MM.1S (cell line): ENCODE results near the gene GCNT2.

ENCODE experiments used
- DNase-seq: peaks from one replicate; pipeline ENCODE4 v3.0.0-alpha.2; 2015
- H2AFZ ChIP-seq: fragments of 300-600 bp; sonication (generic); 2 replicates; pipeline ENCODE4 v1.6.0; 2016; ENCODE audit warnings: antibody characterized with exemption, low read length
- H3F3A ChIP-seq: fragments of 300-600 bp; sonication (generic); 2 replicates; pipeline ENCODE4 v1.6.1; 2016; ENCODE audit warnings: mild to moderate bottlenecking, antibody characterized with exemption, low read length, moderate library complexity, mixed read lengths; ENCODE audit not compliant: insufficient read depth
- H3K27ac ChIP-seq: fragments of 300-600 bp; sonication (generic); 2 replicates; pipeline ENCODE4 v1.5.1; 2016; ENCODE audit warnings: mild to moderate bottlenecking, low read length
- H3K27me3 ChIP-seq: fragments of 300-600 bp; sonication (generic); replicated peaks from 2 replicates; pipeline ENCODE4 v1.6.0; 2016; ENCODE audit warnings: low read length; ENCODE audit not compliant: insufficient read depth
- H3K36me3 ChIP-seq: fragments of 300-600 bp; sonication (generic); replicated peaks from 2 replicates; pipeline ENCODE4 v1.6.1; 2016; ENCODE audit warnings: mild to moderate bottlenecking, low read length, mixed read lengths; ENCODE audit not compliant: insufficient read depth
- H3K4me1 ChIP-seq: fragments of 300-600 bp; sonication (generic); 2 replicates; pipeline ENCODE4 v1.6.1; 2016; ENCODE audit warnings: low read length, mixed read lengths
- H3K4me2 ChIP-seq: fragments of 300-600 bp; sonication (generic); 2 replicates; pipeline ENCODE4 v1.6.0; 2016; ENCODE audit warnings: low read depth, low read length
- H3K4me3 ChIP-seq: fragments of 300-600 bp; sonication (generic); 2 replicates; pipeline ENCODE4 v1.5.1; 2016; ENCODE audit warnings: low read length, mixed read lengths
- H3K79me2 ChIP-seq: fragments of 300-600 bp; sonication (generic); 2 replicates; pipeline ENCODE4 v1.6.1; 2016; ENCODE audit warnings: mixed run types, low read length, mixed read lengths
- H3K9ac ChIP-seq: fragments of 300-600 bp; sonication (generic); 2 replicates; pipeline ENCODE4 v1.6.1; 2016; ENCODE audit warnings: low read length, mixed read lengths
- H3K9me2 ChIP-seq: fragments of 300-600 bp; sonication (generic); replicated peaks from 2 replicates; pipeline ENCODE4 v1.6.1; 2016; ENCODE audit warnings: mild to moderate bottlenecking, low read length, mixed read lengths; ENCODE audit not compliant: insufficient read depth
- H3K9me3 ChIP-seq: fragments of 300-600 bp; sonication (generic); replicated peaks from 2 replicates; pipeline ENCODE4 v1.6.1; 2016; ENCODE audit warnings: mild to moderate bottlenecking, low read length, mixed read lengths; ENCODE audit not compliant: insufficient read depth
- H4K20me1 ChIP-seq: fragments of 300-600 bp; sonication (generic); 2 replicates; pipeline ENCODE4 v1.6.1; 2016; ENCODE audit warnings: mild to moderate bottlenecking, low read length, moderate library complexity, mixed read lengths; ENCODE audit not compliant: insufficient read depth
- CTCF ChIP-seq: fragments of 300-600 bp; sonication (generic); IDR thresholded peaks from 2 replicates; pipeline ENCODE4 v1.5.1; 2016; ENCODE audit warnings: antibody characterized with exemption, low read length, mixed read lengths
- EZH2 ChIP-seq: fragments of 300-600 bp; sonication (generic); optimal IDR thresholded peaks from 2 replicates; pipeline ENCODE3; 2017; ENCODE audit warnings: low read depth, mild to moderate bottlenecking, antibody characterized with exemption, low read length, mixed read lengths
- EZH2phosphoT487 ChIP-seq: fragments of 300-600 bp; sonication (generic); IDR thresholded peaks from 2 replicates; pipeline ENCODE4 v1.6.1; 2018; ENCODE audit warnings: antibody characterized with exemption, low read length

Gene GCNT2

GRCh38 chr6:10618409-10618808 lies 97.3 kb downstream of the GCNT2 start:
- TF ChIP-seq EZH2phosphoT487 (no peak), EZH2 (no peak), CTCF (no peak)
- Histone ChIP-seq H4K20me1 (no peaks in the 10 kb centered on the region), H3F3A (no peaks in the 10 kb centered on the region), H3K9me2 (no peaks in the 10 kb centered on the region), H3K4me3 (no peak overlapping the region), H2AFZ (no peak overlapping the region), H3K36me3 (no peaks in the 10 kb centered on the region), H3K79me2 (no peaks in the 10 kb centered on the region), H3K9ac (no peak overlapping the region), H3K4me1 (no peaks in the 10 kb centered on the region), H3K27me3 (no peaks in the 10 kb centered on the region), H3K27ac (no peak overlapping the region), H3K9me3 (no peaks in the 10 kb centered on the region), H3K4me2 (no peak overlapping the region)
- DNase-seq, result no peak

- TF ChIP-seq EZH2phosphoT487, result no peak
- no peak for TF ChIP-seq CTCF
- no peak for TF ChIP-seq EZH2
- no peak overlapping the region for H3K4me2 ChIP-seq
- H3K9me2 ChIP-seq, result no peaks in the 10 kb centered on the region
- no peak overlapping the region for H3K4me3 ChIP-seq
- H3F3A ChIP-seq, result peaks cover 6% of the 10 kb centered on the region; the same call in 1 of the 2 replicates
- H3K9ac ChIP-seq, result no peak overlapping the region
- H3K27me3 ChIP-seq, result no peaks in the 10 kb centered on the region
- H4K20me1 ChIP-seq, result no peaks in the 10 kb centered on the region
- no peak for DNase-seq
- no peaks in the 10 kb centered on the region for H3K9me3 ChIP-seq
- no peak overlapping the region for H3K27ac ChIP-seq
- no peaks in the 10 kb centered on the region for H3K79me2 ChIP-seq
- H3K4me1 ChIP-seq, result peaks cover 10% of the 10 kb centered on the region
- no peaks in the 10 kb centered on the region for H3K36me3 ChIP-seq
- no peak overlapping the region for H2AFZ ChIP-seq
Observed at GRCh38 chr6:10621213-10621612, 100.1 kb downstream of the GCNT2 start.

GRCh38 chr6:10621847-10622246 lies 100.7 kb downstream of the GCNT2 start:
- H3K27me3 ChIP-seq, result no peaks in the 10 kb centered on the region
- no peaks in the 10 kb centered on the region for H3K9me2 ChIP-seq
- no peak overlapping the region for H2AFZ ChIP-seq
- no peaks in the 10 kb centered on the region for H3K36me3 ChIP-seq
- no peak overlapping the region for H3K4me2 ChIP-seq
- H3K79me2 ChIP-seq, result no peaks in the 10 kb centered on the region
- H4K20me1 ChIP-seq, result no peaks in the 10 kb centered on the region
- H3K27ac ChIP-seq, result no peak overlapping the region
- no peak for TF ChIP-seq EZH2phosphoT487
- TF ChIP-seq CTCF, result no peak
- TF ChIP-seq EZH2, result no peak
- no peak overlapping the region for H3K4me3 ChIP-seq
- no peaks in the 10 kb centered on the region for H3K9me3 ChIP-seq
- no peak for DNase-seq
- peaks cover 11% of the 10 kb centered on the region; the same call in 1 of the 2 replicates for H3F3A ChIP-seq
- peaks cover 13% of the 10 kb centered on the region for H3K4me1 ChIP-seq
- no peak overlapping the region for H3K9ac ChIP-seq
